LNCAP (cell line): ENCODE measurements around the gene DMKN.
A peak's percentile ranks its signal among the peaks of the same experiment; 100 is the strongest.

Experiments used
- CTCF ChIP-seq: fragments of 450-650 bp; IDR thresholded peaks from 2 replicates; pipeline ENCODE4 v1.5.1; 2017; ENCODE audit warnings: mild to moderate bottlenecking

Gene DMKN

GRCh38 chr19:35497406-35497805, 16.0 kb downstream of the DMKN start:
- TF ChIP-seq CTCF = no peak

- peak; percentile 89 for TF ChIP-seq CTCF
Observed at GRCh38 chr19:35495107-35496064, 18.1 kb downstream of the DMKN start.

- no peak for TF ChIP-seq CTCF
Observed at GRCh38 chr19:35493971-35494370, 19.5 kb downstream of the DMKN start.

GRCh38 chr19:35491836-35492360, 21.6 kb downstream of the DMKN start:
- no peak for TF ChIP-seq CTCF

GRCh38 chr19:35490364-35490763, 23.1 kb downstream of the DMKN start, which contains the start of gene KRTDAP:
Gene KRTDAP (minus strand): TSS chr19:35490464. CDS start chr19:35490442, 22 bp downstream.
- no peak for TF ChIP-seq CTCF

- no peak for TF ChIP-seq CTCF
Observed at GRCh38 chr19:35488677-35489076, 24.8 kb downstream of the DMKN start.

- no peak for TF ChIP-seq CTCF
Observed at GRCh38 chr19:35487656-35488182, 25.7 kb downstream of the DMKN start.
